GM21381 (cell line): ENCODE results near the gene COL4A1.
"Not testable (repeated sequence)": the region's sequence is repeated elsewhere in the genome, so short reads cannot be mapped to it uniquely, and the experiment has no call there.

ENCODE experiments used
- ATAC-seq: cut with Tn5 transposase; IDR thresholded peaks from one replicate; pipeline ENCODE4 v1.9.1; 2021; ENCODE audit warnings: mild to moderate bottlenecking, moderate library complexity; ENCODE audit not compliant: unreplicated experiment

Gene COL4A1

GRCh38 chr13:110326263-110326904, 19.4 kb upstream of the COL4A1 start:
- no peak for ATAC-seq

- no peak for ATAC-seq
Observed at GRCh38 chr13:110324026-110324749, 17.2 kb upstream of the COL4A1 start.

- no peak for ATAC-seq
Observed at GRCh38 chr13:110323172-110323891, 16.4 kb upstream of the COL4A1 start.

- no peak for ATAC-seq
Observed at GRCh38 chr13:110322828-110323171, 15.8 kb upstream of the COL4A1 start.

GRCh38 chr13:110322126-110322827, 15.3 kb upstream of the COL4A1 start:
- no peak for ATAC-seq

- ATAC-seq, result not testable (repeated sequence)
Observed at GRCh38 chr13:110321573-110321972, 14.6 kb upstream of the COL4A1 start.

- no peak for ATAC-seq
Observed at GRCh38 chr13:110320645-110321044, 13.7 kb upstream of the COL4A1 start.

GRCh38 chr13:110319774-110320509, 13.0 kb upstream of the COL4A1 start:
- ATAC-seq, result no peak

- no peak for ATAC-seq
Observed at GRCh38 chr13:110319397-110319773, 12.4 kb upstream of the COL4A1 start.

- no peak for ATAC-seq
Observed at GRCh38 chr13:110318920-110319319, 12.0 kb upstream of the COL4A1 start.

- no peak for ATAC-seq
Observed at GRCh38 chr13:110317496-110318195, 10.7 kb upstream of the COL4A1 start.

GRCh38 chr13:110317093-110317492, 10.1 kb upstream of the COL4A1 start:
- ATAC-seq, result no peak

- ATAC-seq, result no peak
Observed at GRCh38 chr13:110316196-110316595, 9.2 kb upstream of the COL4A1 start.

GRCh38 chr13:110314516-110315245, 7.7 kb upstream of the COL4A1 start:
- ATAC-seq, result no peak

- not testable (repeated sequence) for ATAC-seq
Observed at GRCh38 chr13:110313733-110314132, 6.8 kb upstream of the COL4A1 start.

GRCh38 chr13:110313261-110313660, 6.3 kb upstream of the COL4A1 start:
- ATAC-seq, result not testable (repeated sequence)

GRCh38 chr13:110312339-110313031, 5.5 kb upstream of the COL4A1 start:
- no peak for ATAC-seq

GRCh38 chr13:110311443-110312338, 4.7 kb upstream of the COL4A1 start:
- no peak for ATAC-seq
